Measurements from ENCODE around the gene SCN2A.
"Not testable (repeated sequence)": the region's sequence is repeated elsewhere in the genome, so short reads cannot be mapped to it uniquely, and the experiment has no call there.

Gene SCN2A

DNA sequence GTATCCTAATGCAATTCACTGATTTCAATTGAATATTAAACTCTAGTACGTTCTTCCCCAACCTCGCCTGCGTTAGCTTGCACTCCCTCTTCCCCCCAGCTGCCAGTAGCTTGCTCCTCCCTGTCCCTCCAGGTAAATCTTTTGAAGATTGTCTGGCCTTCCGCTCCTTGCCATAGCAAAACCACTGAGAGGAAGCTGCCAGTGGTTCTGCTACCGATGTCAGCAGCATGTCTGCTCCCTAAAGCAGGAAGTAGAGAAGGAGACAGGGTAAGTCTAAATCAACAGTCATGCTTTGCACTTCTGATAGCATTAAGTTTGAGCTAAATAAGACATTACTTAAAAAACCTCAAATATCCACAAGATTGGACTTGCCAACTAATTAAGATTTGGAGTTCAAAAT is 89.1 kb downstream of the SCN2A start:
- no peak for DNase-seq (ENCODE audit: low read depth)

GRCh38 chr2:165344276-165344675 is 105.1 kb downstream of the SCN2A start:
- DNase-seq (ENCODE audit: low read depth) = not testable (repeated sequence)

- DNase-seq (ENCODE audit: low read depth) = no peak
Observed at GRCh38 chr2:165348441-165348840, 109.2 kb downstream of the SCN2A start.

- no peak for DNase-seq (ENCODE audit: low read depth)
Observed at GRCh38 chr2:165349181-165349580, 110.0 kb downstream of the SCN2A start.

DNA sequence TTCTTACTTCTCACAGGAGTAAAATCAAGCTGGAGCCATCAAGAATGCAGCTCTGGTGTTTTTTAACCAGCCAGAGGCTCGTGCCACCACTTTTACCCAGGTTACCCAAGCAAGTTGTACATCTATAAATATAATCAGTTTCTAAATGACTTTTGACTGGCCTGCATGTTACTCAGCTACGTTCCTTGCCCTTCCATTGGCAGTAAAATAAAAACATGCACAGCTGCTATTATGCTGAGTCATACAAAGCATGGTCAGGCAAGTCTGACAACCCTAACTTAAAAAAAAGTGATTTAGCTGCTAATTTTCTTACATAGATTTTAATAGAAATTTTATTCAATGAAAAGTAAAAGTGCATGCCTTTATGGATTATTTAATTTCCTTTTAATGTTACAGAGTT is 118.5 kb downstream of the SCN2A start:
- DNase-seq (ENCODE audit: low read depth) = no peak

DNA sequence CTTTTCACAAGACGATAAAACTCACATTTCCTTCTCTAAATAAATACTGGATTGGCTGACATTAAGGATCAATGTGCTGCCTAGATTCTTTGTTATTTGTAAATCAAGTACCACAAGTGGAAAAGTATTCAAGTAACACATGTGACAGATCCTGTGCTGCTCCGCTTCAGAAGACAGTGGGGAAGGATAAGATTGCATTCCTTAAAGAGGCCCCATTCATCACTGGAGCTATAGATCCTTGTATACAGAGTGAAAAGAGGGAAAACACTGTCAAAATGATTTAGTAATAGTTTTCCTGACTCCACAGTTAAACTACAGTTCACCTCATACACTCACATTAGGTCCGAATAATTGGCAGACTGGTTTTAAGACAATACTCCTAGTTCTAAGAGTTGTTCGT is 122.3 kb downstream of the SCN2A start:
- DNase-seq (ENCODE audit: low read depth) = no peak

DNA sequence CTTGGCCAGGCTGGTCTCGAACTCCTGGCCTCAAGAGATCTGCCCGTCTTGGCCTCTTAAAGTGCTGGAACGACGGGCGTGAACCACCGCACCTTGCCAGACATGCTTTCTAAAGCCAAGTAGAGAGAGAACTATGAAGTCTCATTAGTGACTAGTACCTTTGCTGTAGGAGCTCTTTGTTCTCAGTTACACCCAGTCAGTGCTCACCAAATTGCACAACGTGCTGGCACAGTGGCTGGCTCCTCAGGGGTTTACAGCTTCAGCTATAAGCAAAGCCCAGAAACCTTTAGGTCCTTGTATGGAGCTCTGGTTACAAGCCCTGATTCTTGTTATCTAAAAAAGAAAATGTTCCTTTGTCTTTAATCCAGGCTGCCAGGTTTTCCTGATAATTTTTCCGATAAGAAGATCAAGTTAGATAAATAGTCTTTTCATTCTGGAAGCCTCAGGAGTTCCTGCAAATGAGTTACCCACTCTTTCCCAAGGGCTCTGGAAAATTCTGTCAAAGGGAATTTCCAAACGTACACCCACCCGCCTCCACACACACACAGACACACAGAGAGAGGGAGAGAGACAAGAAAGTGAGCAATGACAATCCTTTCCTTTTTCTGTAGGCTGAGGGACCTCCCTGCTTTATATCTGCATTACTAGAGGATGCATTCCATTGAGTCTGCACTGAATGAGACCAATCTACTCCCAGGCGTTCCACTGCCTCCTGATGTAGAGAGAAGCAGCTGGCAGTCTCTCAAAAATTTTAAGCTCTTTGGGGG is 130.1 kb downstream of the SCN2A start:
- no peak for DNase-seq (ENCODE audit: low read depth)

DNA sequence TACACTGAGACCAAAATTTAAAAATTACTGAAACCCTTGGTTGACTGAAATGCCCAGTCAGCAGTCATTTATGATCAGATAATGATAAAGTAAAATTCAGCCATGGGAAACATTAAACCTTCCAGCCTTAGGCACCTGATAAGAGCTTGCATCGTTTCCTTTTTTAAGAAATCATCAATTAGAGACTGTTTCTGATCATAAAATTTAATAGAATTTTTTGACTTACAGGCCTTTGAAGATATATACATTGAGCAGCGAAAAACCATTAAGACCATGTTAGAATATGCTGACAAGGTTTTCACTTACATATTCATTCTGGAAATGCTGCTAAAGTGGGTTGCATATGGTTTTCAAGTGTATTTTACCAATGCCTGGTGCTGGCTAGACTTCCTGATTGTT is 130.7 kb downstream of the SCN2A start:
- no peak for DNase-seq (ENCODE audit: low read depth)

DNA sequence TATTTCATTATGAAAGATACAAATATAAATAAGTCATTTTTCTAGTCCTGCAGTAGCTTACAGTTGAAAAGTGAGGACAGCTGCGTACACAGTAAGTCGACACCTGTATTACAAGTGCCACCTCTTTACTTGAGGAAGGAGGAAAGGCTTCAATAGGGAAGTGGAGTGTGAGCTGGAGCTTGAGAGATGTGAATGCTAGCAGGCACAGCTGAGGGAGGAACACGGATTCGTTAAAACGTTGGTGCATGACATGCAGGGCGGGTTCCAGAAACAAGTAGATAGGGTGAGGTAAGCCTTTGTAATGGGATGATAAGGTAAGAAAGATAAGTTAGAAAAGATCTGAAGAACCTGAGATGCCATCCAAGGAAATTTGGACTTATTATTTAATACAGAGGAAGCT is 132.1 kb downstream of the SCN2A start:
- no peak for DNase-seq (ENCODE audit: low read depth)

DNA sequence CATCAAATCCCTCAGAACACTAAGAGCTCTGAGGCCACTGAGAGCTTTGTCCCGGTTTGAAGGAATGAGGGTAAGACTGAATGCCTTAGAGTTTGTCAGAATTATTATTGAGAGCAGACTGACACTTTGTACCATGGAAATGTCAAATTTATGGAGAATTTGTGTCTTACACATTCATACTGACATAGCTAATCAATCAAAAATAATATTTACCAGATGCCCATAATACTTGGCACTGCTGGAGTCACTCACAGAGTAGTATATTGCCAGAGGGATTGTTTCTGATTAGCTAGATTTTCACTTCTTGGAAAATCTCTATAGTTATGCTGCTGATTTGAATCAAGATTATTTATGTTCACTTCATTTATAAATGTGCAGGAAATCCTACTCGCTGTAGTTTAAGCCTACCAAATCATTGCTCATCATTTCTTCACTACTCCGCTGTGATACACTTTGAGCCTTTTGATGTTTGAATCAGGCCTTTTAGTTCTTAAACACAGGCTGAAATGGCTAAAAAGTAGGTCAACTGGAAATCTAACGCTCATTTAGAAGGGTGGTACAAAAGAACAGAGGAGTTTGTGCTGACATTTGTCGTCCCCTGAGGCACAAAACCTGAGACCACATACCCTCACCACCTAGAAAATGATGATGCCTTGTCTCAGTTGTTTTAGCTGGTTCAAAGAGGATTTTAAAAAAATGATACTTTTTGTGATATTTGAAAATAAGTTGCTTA is 134.2 kb downstream of the SCN2A start:
- no peak for DNase-seq (ENCODE audit: low read depth)

DNA sequence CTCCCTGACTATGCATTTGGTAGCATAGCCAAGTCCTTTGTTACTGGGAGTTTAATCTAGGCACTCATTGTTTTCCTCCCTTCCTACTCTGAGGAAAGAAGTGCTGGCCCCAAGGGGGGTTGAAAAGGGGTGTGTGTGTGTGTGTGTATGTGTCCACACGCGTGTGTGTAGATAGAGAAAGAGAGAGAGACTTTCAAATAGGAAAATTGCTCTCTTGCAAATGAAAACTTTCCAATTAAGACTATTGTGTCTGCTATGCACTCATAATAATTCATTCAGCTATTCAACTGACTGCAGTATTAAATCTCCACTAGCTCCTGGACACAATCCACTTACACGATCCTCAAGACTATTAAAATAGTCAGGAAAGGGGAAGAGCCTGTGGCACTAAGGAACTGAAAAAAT is 137.4 kb downstream of the SCN2A start:
- DNase-seq (ENCODE audit: low read depth) = no peak

DNA sequence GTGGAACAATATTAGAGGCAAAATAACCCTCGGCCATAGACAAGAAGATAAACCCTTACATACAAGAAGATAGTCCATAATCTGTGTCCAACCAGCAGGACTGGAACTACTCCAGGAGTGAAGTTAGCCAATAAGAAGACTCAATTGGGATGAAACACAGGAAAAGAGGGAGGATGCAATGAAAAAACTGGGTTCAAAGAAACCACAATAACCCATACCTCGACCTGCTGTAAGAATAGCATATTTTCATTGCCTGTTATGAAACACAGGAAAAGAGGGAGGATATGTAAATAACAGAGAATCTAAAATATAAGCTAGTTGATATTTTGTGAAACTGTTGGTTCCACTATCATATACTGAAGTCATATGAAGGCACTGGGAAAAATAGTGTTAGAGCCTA is 143.1 kb downstream of the SCN2A start:
- no peak for DNase-seq (ENCODE audit: low read depth)

GRCh38 chr2:165390875-165391274 is 151.7 kb downstream of the SCN2A start:
- no peak for DNase-seq (ENCODE audit: low read depth)

- DNase-seq (ENCODE audit: low read depth) = no peak
Observed at GRCh38 chr2:165391791-165392190, 152.6 kb downstream of the SCN2A start.

DNA sequence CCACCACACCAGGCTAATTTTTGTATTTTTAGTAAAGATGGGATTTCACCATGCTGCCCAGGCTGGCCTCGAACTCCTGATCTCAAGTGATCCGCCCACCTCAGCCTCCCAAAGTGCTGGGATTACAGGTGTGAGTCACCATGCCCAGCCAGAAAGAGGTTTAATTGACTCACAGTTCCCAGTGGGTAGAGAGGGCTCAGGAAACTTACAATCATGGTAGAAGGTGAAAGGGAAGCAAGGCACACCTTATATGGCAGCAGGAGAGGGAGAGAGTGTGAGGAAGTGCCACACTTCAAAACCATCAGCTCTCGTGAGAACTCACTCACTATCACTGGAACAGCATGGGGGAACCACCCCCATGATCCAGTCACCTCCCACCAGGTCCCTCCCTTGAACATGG is 159.4 kb downstream of the SCN2A start:
- DNase-seq (ENCODE audit: low read depth) = not testable (repeated sequence)

GRCh38 chr2:165401285-165401852 is 162.2 kb downstream of the SCN2A start:
- no peak for DNase-seq (ENCODE audit: low read depth)

DNA sequence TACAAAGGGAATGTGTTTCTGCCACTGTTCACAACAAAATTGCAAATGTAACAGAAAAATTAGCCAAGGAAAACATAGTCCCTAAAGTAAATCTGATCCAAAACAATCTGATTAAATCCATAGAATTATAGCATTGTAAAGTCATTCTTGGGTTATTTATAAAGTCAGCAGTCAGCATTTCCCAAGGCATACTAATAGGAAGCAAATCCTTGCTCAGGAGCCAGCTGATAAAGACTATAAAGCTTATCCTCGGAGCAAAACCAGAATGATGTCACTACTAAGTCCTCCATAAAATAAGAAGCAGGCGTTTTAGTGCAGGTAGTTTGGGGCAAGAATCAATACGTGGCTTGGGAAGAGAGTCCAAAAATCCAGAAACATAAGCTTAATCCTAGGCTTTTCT is 162.9 kb downstream of the SCN2A start:
- DNase-seq (ENCODE audit: low read depth) = no peak

- DNase-seq (ENCODE audit: low read depth) = no peak
Observed at GRCh38 chr2:165406173-165406572, 167.0 kb downstream of the SCN2A start.

DNA sequence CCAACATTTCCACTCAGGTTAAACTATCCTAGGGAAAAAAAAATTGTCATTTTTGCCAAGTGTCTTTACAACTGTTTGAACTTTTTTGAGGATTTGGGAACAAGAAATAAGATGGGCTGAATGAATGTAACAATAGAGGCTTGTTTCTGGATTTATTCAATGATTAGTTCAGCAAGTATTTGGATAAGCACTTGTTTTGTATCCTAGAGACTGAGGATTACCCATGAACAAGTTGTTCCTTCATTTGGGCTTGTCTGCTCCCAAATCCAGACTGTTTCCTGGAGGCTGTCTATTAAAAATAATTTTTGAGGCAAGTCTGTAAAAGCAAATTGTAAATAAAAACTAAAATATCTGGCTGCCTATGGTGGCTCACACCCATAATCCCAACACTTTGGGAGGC is 168.3 kb downstream of the SCN2A start:
- no peak for DNase-seq (ENCODE audit: low read depth)

DNA sequence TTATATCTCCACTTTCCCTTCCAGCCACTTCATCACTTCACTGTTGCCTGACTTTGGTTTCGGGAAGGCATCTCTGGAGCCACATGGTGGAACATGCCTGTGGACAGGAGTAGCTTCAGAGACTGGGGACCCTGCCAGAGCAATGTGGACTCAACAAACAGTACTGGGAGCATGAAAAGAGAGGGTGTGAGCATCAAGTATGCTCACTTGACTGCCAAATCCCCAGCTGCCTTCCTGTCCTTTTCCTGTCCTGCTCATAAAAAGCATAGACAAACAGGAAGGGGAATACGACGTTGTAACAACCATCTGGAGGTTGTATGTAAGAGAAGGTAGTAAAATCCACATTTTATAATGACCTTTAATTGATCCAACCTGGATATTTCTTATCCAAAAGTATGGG is 169.0 kb downstream of the SCN2A start:
- no peak for DNase-seq (ENCODE audit: low read depth)

GRCh38 chr2:165410276-165410675 is 171.1 kb downstream of the SCN2A start:
- DNase-seq (ENCODE audit: low read depth) = no peak

GRCh38 chr2:165414187-165414586 is 175.0 kb downstream of the SCN2A start:
- DNase-seq (ENCODE audit: low read depth) = no peak

DNA sequence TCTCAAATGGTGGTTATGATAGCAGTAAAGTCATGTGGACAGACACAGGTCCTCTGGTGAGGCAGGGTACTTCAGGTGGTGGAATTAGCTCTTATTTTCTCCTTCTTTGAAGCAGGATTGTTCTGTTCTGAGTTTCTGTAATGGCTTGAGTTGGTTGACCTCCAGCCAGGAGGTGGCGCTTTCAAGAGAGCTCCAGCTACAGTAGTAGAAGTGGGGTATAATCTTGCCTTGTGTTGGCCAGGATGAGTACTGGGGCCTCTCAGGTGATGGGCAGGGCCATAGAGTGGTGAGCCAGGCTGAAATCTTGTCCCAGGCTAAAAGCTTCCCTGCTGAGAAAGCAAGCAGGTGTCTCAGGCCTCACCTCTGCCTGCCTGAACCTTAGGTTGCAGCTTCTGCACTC is 177.8 kb downstream of the SCN2A start:
- DNase-seq (ENCODE audit: low read depth) = no peak
